GM18498 (cell line): ENCODE results near the gene ABHD16B.
"Not testable (repeated sequence)": the region's sequence is repeated elsewhere in the genome, so short reads cannot be mapped to it uniquely, and the experiment has no call there.

ENCODE experiments used
- ATAC-seq: cut with Tn5 transposase; IDR thresholded peaks from one replicate; pipeline ENCODE4 v1.9.1; 2021; ENCODE audit warnings: mild to moderate bottlenecking, moderate library complexity; ENCODE audit not compliant: unreplicated experiment

Gene ABHD16B

DNA sequence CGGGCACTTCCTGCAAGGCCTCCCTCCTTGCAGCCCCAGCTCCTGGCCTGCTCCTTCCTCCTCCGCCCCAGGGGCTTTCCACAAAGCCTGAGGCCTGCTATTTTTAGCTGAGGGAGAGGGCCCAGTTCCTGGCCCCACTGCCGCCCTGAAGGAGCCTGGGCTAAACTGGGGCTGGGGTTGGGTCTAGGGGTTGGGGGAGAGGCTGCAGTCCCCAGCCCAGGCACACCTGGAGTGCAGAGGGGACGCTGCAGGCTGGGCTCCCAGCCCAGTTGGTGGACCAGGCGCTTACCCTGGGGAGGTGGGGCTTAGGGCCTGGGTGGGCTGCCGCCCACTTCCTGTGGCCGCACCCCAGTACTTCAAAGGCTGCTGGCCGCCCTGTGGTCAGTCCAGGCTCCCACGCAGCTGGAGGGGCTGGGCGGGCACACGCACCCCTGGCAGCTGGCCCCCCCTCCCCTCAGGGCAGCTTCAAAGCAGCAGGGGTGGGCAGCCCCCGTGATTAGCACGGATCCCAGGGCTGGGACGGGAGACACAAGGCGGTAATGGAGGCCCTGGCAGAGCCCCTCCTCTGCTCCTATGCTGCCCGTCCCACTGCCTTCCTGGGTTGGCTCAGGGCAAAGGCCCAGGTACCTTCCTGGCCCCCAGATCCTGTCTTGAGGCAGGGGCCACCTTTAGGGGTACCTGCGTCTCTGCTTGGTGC is 7.1 kb upstream of the ABHD16B start:
- no peak for ATAC-seq

DNA sequence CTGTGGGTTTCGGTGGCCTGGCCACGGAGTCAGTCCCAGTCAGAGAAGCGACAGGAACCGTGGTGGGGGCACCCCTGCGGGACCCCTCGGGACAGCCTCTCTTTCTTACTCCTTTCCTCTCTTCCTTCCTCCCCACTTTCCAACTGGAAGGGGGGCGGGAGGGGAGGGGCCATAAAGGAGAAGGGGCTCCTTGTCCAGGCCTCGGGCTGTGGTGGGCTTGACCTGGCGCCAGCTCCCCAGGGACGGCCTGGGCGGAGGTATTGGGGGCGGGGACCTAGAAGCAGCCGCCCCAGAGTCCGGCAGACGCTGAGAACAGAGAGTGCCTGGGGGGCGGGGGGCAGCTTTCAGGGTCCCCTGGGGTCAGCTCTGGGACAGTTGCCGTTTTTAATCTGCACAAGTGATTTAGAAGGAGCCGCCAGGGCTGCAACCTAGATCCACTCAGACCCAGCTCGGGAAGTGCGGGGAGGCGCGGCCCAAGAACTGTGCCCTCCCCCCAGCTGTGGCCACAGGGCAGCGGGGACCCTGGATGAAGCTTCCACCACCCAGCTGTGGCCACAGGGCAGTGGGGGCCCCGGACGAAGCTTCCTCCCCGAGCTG is 6.4 kb upstream of the ABHD16B start:
- ATAC-seq, result no peak

DNA sequence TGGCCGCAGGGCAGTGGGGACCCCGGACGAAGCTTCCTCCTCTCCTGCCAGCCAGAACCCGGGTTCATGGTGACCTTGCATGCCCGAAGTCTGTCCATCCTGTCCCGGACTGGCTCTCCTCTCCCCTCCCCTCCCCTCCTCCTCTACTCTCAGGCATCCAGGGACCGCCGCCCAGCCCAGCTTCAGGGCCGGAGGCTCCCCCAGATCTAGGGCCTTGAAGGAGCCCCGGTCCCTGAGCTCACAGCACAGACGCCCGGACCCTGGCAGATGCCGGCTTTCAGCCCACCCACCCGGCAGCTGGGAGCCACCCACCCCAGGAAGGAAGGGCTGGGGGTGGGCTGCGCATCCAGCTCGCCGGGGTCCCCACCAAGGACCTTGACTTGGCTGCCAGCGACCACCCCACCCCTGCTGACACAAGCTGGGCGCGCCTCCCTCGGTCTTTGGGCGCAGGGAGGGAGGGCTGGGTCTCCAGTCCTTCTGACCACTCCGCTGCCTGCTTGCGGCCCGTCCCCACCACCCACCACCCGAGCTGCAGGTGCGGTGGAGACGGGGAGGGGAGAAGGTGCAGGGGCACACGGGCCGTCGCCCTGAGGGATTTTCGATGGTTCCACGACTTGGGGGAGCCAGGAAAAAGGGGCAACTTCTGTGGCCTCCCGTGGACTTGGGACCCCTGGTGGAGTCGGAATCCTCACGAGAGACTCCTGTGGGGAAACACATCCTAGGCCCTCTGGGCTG is 5.8 kb upstream of the ABHD16B start:
- no peak for ATAC-seq

DNA sequence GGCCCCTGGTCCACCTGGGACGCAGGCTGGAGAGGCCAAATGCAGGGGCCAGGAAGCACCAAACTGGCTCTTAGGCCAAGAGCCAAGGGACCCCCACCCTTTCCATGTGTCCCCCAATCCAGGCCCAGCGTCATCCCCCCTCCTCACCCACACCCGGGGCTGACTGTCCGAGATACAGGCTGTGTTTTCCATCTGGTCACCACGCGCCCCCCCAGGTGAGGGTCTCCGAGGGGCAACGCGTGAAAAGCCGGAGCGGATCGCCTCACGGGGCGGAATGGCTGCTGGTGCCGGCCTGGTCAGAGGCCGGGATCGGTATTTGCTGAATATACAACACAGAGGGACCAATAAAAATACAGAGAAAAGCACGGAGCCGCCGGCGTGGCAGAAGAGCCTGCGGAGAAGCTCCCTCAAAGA is 5.2 kb upstream of the ABHD16B start:
- no peak for ATAC-seq

DNA sequence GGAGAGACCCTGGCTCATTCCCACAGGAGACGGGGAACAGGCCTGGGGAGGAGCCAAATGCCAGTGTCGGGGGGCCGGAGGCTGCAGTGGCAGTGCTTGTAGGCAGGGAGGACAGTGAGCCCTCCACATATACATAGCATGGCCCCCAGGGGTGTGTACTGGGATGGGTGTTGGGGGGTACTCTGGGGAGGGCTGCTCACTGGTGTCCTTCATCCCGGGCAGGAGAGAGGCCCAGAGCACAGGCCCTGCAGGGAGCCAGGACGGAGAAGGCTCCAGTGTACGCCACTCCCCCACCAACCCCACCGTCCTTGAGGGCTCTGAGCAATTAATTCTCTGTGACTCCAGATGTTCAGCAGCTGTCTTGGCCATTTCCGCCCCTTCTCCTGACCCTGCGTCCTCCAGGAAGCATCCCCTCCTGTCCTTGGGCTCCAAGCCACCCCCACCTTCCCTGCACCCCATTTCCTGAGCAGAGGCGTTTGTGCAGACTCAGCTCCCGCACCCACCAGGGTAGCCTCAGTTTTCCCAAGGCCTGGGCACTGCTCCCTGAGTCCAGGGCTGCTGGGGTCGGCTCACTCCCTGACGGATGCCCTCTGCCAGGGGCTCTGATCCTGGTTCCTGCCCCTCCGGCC is 3.4 kb upstream of the ABHD16B start:
- no peak for ATAC-seq

DNA sequence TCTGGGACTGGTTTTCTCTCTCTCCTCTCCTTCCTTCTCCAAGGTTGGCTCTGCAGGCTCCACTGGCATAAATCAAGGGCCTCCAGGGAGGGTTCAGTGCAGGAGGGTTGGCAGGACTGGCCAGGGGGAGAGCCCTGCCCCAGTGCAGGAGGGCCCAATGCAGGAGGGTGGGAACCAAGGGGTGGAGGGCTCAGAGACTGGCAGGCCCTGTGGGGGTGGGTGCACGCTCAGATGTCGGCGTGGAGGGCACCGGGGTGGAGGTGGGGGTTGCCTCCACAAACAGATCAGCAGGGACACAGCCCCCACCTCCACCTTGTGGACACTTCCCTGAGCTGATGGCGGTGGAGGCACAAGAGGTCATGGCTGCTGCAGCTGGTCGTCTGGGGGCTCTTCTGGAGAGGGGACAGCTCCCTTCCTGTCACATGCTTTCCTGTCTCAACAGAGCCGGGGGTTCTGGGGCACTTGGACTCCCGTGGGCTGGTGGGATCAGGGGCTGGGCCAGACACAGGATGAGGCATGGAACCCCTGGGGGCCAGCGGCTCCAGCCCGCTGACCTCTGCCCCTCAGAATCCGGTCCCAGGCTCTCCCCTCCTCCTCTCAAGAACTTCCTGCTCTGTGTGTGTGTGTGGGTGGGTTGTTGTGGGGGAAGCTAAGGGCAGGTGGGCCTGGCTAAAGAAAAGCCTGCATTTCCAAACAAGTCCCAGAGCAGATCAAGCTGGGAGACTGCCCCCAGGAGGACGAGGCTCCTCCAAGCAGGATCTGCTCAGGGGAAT is 2.7 kb upstream of the ABHD16B start:
- no peak for ATAC-seq

DNA sequence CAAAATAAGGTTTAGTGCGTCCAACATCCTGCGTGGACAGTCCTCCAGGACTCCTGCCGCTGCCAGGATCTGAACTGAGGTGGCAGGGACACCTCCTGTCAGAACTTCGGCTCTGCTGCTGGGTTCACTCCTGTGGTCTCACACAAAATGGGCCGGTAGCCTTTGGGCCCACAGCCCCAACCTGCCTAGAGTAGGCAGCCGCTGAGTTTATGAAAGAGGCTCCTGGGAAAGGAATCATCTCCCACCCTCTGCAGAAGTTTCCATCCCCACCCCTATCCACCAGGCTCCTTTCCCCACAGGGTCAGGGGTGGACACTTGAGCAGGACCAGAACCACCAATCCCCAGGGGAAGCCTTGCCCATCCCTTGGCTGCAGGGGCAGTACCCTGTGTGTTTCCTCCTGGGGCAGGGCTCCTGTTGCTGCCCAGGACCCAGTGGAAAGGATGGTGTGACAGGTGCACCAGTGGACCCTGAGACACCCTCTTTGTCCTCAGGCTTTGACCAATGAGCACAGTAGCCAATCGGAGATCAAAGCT is 2.1 kb upstream of the ABHD16B start:
- ATAC-seq, result no peak

DNA sequence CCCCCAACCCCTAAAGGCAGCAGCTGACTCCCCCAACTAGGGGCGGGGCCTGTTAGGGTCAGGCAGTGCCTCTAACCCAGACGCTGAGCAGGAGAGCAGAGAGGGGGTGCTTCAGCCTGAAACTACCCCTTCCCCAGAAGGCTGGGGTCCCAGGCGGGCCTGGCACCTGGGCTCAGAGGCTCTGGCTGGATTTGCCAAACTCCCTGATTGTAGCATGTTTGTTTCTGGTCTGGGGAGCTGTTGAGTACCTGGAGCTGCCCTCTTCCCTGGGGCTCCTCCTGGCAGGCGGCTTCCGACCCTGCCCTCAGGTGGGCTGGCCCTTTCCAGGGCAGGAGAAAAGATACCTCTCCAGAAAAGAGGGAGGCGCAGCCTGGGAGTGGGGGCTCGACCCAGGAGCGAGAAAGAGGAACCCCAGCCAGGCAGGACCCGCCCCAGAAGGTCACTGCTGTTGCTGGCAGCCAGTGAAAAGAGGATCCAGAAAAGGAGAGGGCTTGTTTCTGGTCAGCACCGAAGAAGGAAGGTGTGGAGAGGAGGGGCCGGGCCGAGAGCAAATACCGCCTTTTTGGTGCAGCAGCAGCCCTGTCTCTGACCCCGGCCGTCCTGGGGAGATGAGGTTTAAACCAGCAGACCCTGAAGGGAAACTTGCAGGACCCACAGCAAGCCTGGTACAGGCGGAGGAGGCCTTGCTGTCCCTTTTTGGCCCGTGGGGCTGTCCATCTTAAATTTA is 810 bp upstream of the ABHD16B start:
- ATAC-seq, result no peak

DNA sequence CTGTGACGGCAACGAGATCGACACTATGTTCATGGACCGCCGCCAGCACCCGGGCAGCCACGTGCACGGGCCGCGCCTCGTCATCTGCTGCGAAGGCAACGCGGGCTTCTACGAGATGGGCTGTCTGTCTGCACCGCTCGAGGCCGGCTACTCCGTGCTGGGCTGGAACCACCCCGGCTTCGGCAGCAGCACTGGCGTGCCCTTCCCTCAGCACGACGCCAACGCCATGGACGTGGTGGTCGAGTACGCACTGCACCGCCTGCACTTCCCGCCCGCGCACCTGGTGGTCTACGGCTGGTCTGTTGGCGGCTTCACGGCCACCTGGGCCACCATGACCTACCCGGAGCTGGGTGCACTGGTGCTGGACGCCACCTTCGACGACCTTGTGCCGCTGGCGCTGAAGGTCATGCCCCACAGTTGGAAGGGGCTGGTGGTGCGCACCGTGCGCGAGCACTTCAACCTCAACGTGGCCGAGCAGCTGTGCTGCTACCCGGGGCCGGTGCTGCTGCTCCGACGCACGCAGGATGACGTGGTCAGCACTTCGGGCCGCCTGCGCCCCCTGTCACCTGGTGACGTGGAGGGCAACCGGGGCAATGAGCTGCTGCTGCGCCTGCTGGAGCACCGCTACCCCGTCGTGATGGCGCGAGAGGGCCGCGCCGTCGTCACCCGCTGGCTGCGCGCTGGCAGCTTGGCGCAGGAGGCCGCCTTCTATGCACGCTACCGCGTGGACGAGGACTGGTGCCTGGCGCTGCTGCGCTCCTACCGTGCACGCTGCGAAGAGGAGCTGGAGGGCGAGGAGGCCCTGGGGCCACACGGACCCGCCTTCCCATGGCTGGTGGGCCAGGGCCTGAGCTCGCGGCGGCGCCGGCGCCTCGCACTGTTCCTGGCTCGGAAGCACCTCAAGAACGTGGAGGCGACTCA is 943 bp downstream of the ABHD16B start:
- no peak for ATAC-seq

DNA sequence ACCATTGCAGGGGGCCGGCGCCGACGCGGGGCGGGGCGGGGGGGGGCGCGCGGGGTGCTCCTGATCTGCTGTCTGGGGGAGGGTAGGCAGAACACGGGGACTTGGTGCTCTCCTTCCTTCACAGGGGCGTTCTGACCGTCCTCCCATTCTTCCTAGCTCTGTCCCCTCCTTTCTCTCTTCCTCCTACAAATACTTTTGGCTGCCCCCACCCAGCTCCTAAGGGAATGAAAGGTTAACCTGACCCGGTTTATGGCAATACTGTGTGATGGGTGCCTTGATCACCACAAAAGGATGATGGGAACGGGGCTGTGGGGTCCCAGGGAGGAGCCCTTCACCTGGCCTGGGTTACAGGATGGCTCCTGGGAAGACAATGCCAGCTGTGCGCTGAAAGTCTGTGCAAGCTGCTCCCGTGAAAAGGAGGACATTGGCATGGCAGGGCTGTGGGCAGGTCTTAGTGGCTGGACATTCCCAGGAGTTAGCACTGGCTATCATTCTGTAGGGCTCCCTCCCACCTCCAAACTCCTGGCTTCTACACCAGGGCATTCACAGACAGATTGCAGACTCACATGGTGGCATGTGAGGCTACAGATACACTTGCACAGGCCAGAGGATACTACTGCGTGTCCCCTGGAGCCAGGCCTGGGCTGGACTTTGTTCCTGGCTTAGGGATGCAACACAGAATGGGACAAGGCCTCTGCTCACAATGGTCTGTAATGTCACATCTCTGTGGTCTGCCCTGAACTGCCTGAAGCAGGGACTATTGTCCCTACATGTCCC is 1.9 kb downstream of the ABHD16B start:
- no peak for ATAC-seq

DNA sequence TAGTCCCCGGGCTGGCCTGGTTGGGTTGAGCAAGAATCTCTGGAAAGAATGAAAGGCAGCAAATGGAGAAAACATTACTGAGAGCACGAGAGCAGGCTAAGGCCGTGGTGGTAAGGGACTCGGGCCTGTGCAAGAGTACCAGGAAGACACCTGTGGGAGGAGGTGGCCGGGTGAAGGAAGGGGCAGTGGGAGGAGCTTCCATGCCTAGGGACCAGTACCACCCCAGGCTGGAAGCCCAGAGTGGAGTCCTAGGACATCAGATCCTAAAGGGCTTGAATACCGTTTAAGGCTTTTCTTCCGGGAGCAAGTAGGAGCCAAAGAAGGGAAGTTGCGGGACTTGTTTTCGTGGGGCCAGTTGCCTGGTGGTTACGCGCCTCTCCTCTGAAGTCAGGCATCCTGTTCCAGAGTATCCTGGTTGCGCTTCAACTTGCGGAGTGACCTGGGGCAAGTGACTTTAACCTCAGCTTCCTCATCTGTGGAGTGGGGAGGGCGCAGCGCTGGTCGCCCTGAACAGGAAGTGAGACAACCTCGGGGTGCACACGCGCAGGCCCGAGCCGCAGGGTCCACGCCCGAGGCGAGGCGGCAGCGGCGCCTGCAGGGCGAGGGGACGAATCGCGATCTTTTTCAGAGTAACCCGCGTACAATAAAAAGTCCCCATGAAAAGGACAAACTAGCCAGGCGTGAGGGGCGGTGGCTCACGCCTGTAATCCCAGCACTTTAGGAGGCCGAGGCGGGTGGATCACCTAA is 2.7 kb downstream of the ABHD16B start:
- ATAC-seq, result peak; percentile 69

DNA sequence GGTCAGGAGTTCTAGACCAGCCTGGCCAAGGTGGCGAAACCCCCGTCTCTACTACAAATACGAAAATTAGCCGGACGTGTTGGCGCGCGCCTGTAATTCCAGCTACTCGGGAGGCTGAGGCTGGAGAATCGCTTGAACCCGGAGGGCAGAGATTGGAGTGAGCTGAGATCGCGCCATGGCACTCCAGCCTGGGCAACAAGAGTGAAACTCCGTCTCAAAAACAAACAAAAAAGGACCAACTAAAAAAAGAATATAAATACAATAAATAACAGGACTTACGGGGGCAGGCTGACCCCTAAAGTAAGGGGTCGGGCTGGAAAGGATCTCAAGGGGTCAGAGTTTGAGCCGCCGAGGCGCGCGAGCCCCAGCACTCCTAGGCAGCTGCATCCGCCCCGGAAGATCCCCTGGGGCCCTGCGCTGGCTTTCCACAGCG is 3.3 kb downstream of the ABHD16B start:
- no peak for ATAC-seq

DNA sequence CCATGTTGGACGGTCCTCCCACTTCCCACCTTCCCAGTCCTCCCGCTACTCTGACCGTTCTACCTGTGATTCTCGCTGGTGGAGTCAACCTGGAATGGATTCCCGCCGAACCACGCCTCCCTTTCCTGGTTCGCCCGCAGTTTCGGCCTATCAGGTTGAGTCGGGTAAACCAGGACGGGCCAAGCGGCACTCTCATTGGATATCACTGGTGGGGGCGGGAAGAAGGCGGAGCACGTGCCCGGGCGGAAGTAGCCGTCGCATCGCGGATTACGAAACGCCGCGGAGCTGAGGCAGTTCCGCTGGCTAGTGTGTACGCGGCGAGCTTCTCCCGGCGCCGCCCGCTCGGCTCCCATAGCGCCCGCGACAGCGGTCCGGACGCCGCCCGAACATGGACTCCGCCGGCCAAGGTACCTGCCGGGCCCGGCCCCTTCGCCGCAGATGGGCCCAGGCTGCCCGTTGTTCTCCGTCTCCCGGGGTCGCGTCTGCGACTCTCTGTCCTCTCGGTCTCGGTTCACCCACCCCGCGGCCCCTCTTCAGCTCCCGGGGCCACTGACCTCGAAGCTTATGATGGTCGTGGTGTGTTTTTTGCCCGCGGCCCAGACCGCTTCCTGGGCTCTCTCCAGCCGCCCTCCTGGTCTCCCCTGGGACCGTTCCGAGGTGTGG is 3.8 kb downstream of the ABHD16B start, which contains the start of gene TPD52L2:
Gene TPD52L2 (plus strand): TSS at position 293 of the 663 bp plus-strand sequence. CDS start 96 bp downstream, at position 389.
- peak; percentile 77 for ATAC-seq

DNA sequence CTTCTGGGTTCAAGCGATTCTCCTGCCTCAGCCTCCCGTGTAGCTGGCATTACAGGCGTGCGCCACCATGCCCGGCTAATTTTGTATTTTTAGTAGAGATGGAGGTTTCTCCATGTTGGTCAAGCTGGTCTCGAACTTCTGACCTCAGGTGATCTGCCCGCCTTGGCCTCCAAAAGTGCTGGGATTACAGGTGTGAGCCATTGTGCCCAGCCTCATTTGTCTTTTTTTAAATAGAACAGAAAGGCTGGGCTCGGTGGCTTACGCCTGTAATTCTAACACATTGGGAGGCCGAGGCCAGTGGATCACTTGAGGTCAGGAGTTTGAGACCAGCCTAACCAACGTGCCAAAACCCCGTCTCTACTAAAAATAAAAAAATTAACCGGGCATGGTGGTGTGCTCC is 5.7 kb downstream of the ABHD16B start:
- not testable (repeated sequence) for ATAC-seq

DNA sequence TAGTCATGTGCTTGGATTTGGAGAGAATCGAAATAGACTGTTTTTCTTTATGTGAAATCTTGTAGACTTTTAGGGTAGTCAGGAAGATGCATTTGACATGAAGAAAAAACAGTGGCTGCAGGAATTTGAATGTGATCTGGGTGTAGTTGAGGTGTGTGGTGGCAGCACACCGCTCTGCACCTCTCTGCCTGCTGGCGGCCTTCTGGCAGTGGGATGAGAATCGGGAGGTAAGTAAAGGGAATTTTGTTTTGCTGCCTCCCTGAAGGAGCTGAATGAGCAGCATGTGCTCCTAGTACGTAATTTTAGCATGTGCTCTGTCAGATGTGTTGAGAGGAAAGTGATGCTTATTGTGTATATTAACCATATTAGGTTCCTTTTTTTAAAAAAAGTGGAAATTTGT is 7.0 kb downstream of the ABHD16B start:
- ATAC-seq, result no peak

DNA sequence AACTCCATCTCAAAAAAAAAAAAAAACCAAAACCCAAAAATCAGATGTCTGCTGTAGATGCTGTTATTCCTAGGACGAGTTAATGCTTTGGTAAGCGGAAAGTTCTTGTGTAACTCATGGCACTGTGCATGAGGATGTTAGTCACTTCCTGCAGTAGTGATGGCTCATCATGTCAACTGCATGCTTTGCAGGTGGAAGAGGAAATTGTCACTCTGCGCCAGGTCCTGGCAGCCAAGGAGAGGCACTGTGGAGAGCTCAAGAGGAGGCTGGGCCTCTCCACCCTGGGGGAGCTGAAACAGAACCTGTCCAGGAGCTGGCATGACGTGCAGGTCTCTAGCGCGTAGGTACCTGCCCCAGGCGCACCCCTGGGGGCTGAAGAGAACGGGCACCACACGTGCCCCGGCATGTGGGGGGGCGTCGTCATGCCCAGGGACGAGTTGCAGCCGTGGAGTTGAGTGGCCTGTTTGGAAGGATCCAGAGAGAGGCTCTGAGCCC is 12.2 kb downstream of the ABHD16B start:
- no peak for ATAC-seq

DNA sequence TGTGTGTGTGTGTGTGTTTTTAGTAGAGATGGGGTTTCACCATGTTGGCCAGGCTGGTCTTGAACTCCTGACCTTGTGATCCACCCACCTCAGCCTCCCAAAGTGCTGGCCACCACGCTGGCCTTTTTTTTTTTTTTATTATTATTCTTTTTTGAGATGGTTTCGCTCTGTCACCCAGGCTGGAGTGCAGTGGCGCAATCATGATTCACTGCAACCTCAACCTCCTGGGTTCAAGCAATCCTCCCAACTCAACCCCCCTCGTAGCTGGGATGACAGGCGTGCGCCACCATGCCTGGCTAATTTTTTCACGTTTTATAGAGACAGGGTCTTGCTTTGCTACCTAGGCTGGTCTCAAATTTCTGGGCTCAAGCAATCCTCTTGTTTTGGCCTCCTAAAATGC is 12.9 kb downstream of the ABHD16B start:
- not testable (repeated sequence) for ATAC-seq
